ENCODE measurements around the gene CTU1.

GRCh38 chr19:51063664-51064063 is 44.5 kb downstream of the CTU1 start:
- TF ChIP-seq POLR2A (IDR thresholded peaks at IDR 0.05) (no peak), CTCF (IDR thresholded peaks at IDR 0.05) (no peak), POLR2AphosphoS5 (IDR thresholded peaks at IDR 0.05) (no peak)

Data from prostate gland (tissue), 2 donors.